Nephron (organoid): Measurements from ENCODE around the gene TXN.

Experiments used
- H3K27ac Mint-ChIP-seq, 3 experiments: 2 replicates each; pipeline ENCODE4 v1.8.0; 2020; ENCODE audit warnings: mixed read lengths in 3 of 3, mild to moderate bottlenecking in 2 of 3, moderate library complexity in 1 of 3
- H3K27me3 Mint-ChIP-seq: 2 replicates; pipeline ENCODE4 v1.8.0; 2021; ENCODE audit warnings: low read depth, mild to moderate bottlenecking, moderate library complexity, mixed read lengths
- H3K36me3 Mint-ChIP-seq: 2 replicates; pipeline ENCODE4 v1.8.0; 2020; ENCODE audit warnings: low read depth, mixed read lengths
- H3K4me1 Mint-ChIP-seq: 2 replicates; pipeline ENCODE4 v1.8.0; 2020; ENCODE audit warnings: mixed read lengths
- H3K4me3 Mint-ChIP-seq, 3 experiments: 2 replicates each; pipeline ENCODE4 v1.8.0; 2020; ENCODE audit warnings: mild to moderate bottlenecking in 3 of 3, mixed read lengths in 3 of 3, moderate library complexity in 2 of 3
- H3K9me3 Mint-ChIP-seq: 2 replicates; pipeline ENCODE4 v1.8.0; 2020; ENCODE audit warnings: mixed read lengths
- TF ChIP-seq, protein P1 (sequence below), 3 experiments: fragments of 200-600 bp; sonication (generic); IDR thresholded peaks; one replicate each; pipeline ENCODE4 v1.5.0; 2021; ENCODE audit warnings: antibody characterized with exemption in 3 of 3; ENCODE audit not compliant: unreplicated experiment in 3 of 3

The TXN gene

DNA sequence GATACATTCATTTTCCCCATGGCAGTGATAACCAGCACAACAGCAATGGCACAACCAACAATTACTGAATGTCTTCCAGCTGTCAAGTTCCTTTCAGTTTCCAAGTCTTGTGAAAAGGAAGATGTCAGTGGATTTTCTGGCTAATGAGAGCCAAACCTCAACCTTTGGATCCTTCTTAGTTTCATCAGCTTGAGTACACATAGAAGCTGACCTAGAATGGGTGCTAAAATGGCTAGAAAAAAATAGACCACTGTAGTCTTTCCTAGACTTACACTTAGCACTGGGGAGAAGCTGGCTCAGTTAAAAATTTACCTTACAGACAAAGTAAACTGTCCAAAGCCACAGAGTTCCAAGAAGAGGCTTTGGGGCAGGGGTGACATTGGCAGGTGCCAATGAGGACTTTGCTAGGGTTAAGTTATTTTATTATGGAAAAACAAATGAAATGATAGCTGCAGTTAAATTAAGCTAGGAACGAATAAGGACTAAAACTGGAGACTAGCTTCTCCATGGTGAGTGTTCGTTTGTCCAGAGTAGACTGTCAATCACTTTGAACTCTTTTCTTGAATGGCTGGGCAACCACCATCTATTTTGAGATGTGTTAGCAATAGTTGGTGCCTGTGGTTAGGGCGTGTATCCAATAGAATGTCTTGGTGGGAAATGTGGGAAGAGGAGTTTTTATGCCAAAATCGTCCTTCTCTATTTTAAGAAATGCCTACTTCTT, 25.9 kb upstream of the TXN start:
- peak overlapping the region; percentile 33 to 93 (median 50) for H3K27ac Mint-ChIP-seq
- no peaks in the 10 kb centered on the region for H3K36me3 Mint-ChIP-seq
- peaks cover 14% of the 10 kb centered on the region for H3K27me3 Mint-ChIP-seq
- H3K9me3 Mint-ChIP-seq, result no peaks in the 10 kb centered on the region
- H3K4me3 Mint-ChIP-seq, result no peak overlapping the region
- TF ChIP-seq, protein P1, sequence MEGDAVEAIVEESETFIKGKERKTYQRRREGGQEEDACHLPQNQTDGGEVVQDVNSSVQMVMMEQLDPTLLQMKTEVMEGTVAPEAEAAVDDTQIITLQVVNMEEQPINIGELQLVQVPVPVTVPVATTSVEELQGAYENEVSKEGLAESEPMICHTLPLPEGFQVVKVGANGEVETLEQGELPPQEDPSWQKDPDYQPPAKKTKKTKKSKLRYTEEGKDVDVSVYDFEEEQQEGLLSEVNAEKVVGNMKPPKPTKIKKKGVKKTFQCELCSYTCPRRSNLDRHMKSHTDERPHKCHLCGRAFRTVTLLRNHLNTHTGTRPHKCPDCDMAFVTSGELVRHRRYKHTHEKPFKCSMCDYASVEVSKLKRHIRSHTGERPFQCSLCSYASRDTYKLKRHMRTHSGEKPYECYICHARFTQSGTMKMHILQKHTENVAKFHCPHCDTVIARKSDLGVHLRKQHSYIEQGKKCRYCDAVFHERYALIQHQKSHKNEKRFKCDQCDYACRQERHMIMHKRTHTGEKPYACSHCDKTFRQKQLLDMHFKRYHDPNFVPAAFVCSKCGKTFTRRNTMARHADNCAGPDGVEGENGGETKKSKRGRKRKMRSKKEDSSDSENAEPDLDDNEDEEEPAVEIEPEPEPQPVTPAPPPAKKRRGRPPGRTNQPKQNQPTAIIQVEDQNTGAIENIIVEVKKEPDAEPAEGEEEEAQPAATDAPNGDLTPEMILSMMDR (IDR thresholded peaks at IDR 0.05; ENCODE audit: unreplicated experiment in 3 of 3), result no peak
- H3K4me1 Mint-ChIP-seq, result peaks cover 14% of the 10 kb centered on the region

- Mint-ChIP-seq H3K9me3 (no peaks in the 10 kb centered on the region), H3K4me3 (no peak overlapping the region), H3K4me1 (peaks cover 13% of the 10 kb centered on the region), H3K36me3 (no peaks in the 10 kb centered on the region), H3K27me3 (peaks cover 11% of the 10 kb centered on the region), H3K27ac (no peak overlapping the region)
- TF ChIP-seq, protein P1 (IDR thresholded peaks at IDR 0.05; ENCODE audit: unreplicated experiment in 3 of 3), result no peak
Measured at GRCh38 chr9:110278080-110278707, 21.9 kb upstream of the TXN start.

DNA sequence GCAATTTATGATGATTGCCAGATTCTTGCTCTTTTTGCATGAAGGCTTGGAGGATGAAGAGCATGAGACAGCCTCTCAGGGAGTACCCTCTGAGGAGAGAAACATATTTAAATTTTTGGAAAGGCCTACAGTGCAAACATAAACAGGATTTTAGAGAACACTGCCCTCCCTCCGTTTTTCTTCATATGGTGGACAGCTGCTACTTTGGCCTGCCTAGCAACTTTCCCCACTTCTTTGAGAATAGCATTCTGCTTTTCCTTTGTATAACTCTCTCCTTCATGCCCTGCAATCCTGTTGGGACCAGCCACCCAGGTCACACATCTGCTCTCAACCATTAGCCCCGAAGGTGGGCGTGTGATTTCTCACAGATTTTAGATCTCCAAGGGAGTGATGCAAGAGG, 20.5 kb upstream of the TXN start:
- Mint-ChIP-seq H3K27me3 (peaks cover 11% of the 10 kb centered on the region), H3K9me3 (no peaks in the 10 kb centered on the region), H3K4me1 (peaks cover 13% of the 10 kb centered on the region), H3K27ac (peak overlapping the region; percentile 27 to 74 (median 46)), H3K4me3 (no peak overlapping the region), H3K36me3 (no peaks in the 10 kb centered on the region)
- TF ChIP-seq, protein P1 (IDR thresholded peaks at IDR 0.05; ENCODE audit: unreplicated experiment in 3 of 3), result no peak

DNA sequence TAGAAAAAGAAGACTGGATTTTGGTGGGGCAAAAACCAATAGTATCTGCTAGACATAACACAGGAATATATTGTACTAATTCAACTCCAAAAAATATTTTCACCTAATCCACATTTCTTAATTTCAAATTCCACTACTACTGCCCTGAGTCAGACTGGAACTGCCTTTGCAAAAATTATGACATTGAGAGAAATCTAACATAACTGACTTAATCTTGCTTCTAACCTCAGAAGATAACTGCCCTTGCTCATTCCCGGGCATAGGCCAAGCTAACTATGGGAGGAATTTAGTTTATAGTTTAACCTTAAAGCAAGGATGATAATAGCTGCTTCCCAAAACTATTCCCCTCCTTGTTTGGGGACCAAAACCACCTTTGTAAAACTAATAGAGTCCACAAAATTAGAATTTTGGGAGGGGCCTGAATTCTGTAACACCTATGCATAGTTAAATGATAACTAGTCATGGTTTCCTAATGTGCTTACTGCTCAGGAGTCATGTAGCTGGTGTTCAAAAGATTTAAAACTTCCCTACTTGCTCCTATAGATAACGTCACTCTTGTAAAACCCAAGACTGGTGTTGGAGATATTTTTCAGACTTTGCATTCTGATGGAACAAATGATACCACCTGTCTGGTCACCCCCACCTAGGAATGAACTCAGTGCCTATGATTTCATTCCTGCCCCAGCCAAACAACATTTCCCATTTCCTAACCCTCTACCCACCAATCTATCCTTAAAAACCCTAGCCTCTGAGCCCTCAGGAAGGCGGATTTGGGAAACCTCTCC, 14.1 kb upstream of the TXN start:
- H3K4me1 Mint-ChIP-seq, result no peaks in the 10 kb centered on the region
- peaks cover 2% of the 10 kb centered on the region for H3K27me3 Mint-ChIP-seq
- no peak overlapping the region for H3K27ac Mint-ChIP-seq
- H3K9me3 Mint-ChIP-seq, result peaks cover 4% of the 10 kb centered on the region
- no peak overlapping the region for H3K4me3 Mint-ChIP-seq
- TF ChIP-seq, protein P1 (IDR thresholded peaks at IDR 0.05; ENCODE audit: unreplicated experiment in 3 of 3), result no peak
- no peaks in the 10 kb centered on the region for H3K36me3 Mint-ChIP-seq

DNA sequence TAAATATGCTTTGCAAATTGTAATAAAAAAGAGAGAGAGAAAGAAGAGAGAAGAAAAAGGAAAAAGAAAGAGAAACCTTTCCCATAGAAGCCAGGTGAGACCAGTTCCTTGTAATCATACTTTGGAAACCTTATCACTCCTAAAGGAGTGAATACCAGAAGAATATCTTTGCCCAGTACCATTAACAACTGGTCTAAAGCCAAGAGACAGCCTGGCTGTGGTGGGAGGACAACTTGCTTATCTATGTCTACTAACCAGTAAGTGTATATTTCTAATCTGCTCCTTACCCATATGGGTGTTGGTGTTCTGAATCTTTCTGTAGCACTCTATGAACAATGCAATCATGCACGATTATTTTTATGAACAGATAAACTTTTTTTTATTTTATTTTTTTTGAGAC, 10.5 kb upstream of the TXN start:
- Mint-ChIP-seq H3K27me3 (no peaks in the 10 kb centered on the region), H3K27ac (no peak overlapping the region), H3K4me1 (no peaks in the 10 kb centered on the region), H3K4me3 (no peak overlapping the region), H3K36me3 (no peaks in the 10 kb centered on the region), H3K9me3 (peaks cover 10% of the 10 kb centered on the region)
- TF ChIP-seq, protein P1 (IDR thresholded peaks at IDR 0.05; ENCODE audit: unreplicated experiment in 3 of 3), result no peak
